Panc1 (cell line): Measurements from ENCODE around the gene SLIT3. TPM values are rescaled to one million over a fixed set of nuclear protein-coding genes. Genes with fewer than 3 reads are reported as not detected.

Experiments used
- ATAC-seq: fragments of 200-7000 bp; cut with Tn5 transposase; 2 replicates; pipeline ENCODE4 v1.9.1; 2020; ENCODE audit warnings: mild to moderate bottlenecking, moderate library complexity
- BruUV-seq: library from RNA; stranded (reverse); fragments of 400-500 nt; replicated peaks from 2 replicates; lab custom pipeline; 2021; lab: Mats Ljungman, UMichigan
- CTCF ChIA-PET: fragments of 300-600 bp; sonication (Branson Sonifier 250); formaldehyde crosslinking; loops from one replicate; lab custom pipeline; 2022; ENCODE audit warnings: antibody characterized with exemption; lab: Charles Lee
- POLR2A ChIA-PET: fragments of 300-600 bp; sonication (Branson Sonifier 250); formaldehyde crosslinking; loops from one replicate; lab custom pipeline; 2022; ENCODE audit warnings: antibody characterized with exemption; lab: Charles Lee
- DNase-seq: peaks from one replicate; pipeline ENCODE4 v3.0.0-alpha.2; 2010; ENCODE audit warnings: low read depth, low spot score
- H3K27ac ChIP-seq: 2 replicates; pipeline ENCODE4 v1.5.1; 2011; ENCODE audit warnings: mild to moderate bottlenecking, low read length, inconsistent platforms
- H3K27me3 ChIP-seq: fragments of 200-500 bp; sonication (Bioruptor generic); 2 replicates; pipeline ENCODE4 v1.6.0; 2014; ENCODE audit warnings: low read length, inconsistent platforms; ENCODE audit not compliant: control insufficient read depth, insufficient read depth
- H3K36me3 ChIP-seq: fragments of 200-500 bp; sonication (Bioruptor generic); 2 replicates; pipeline ENCODE4 v1.5.1; 2014; ENCODE audit warnings: inconsistent platforms, mild to moderate bottlenecking, low read length, moderate library complexity; ENCODE audit not compliant: control insufficient read depth, insufficient read depth
- H3K4me1 ChIP-seq: 2 replicates; pipeline ENCODE4 v1.5.1; 2011; ENCODE audit warnings: inconsistent platforms, mild to moderate bottlenecking, low read length, moderate library complexity; ENCODE audit not compliant: control insufficient read depth, insufficient read depth
- H3K4me3 ChIP-seq, 2 experiments: 2 replicates each; pipeline ENCODE4 v1.5.1; 2011 to 2012; ENCODE audit warnings: low read depth in 2 of 2, low read length in 2 of 2, mild to moderate bottlenecking in 2 of 2, inconsistent platforms in 1 of 2, moderate library complexity in 1 of 2
- H3K9me3 ChIP-seq: fragments of 200-500 bp; sonication (Bioruptor generic); 2 replicates; pipeline ENCODE4 v1.5.1; 2014; ENCODE audit warnings: low read depth, mild to moderate bottlenecking, inconsistent platforms, low read length, moderate library complexity; ENCODE audit not compliant: control insufficient read depth, insufficient read depth
- CTCF ChIP-seq: fragments of 450-650 bp; IDR thresholded peaks from 2 replicates; pipeline ENCODE4 v1.5.1; 2017; ENCODE audit warnings: mild to moderate bottlenecking
- POLR2AphosphoS5 ChIP-seq: IDR thresholded peaks from 2 replicates; pipeline ENCODE4 v1.6.1; 2012; ENCODE audit warnings: mild to moderate bottlenecking, low read depth, low read length, moderate library complexity
- REST ChIP-seq, 2 experiments: IDR thresholded peaks; 2 replicates each; pipeline ENCODE4 v1.6.1; 2011 to 2012; ENCODE audit warnings: low read depth in 2 of 2, control low read depth in 1 of 2, low read length in 1 of 2, mild to moderate bottlenecking in 1 of 2, moderate library complexity in 1 of 2; ENCODE audit not compliant: insufficient read depth in 1 of 2
- SIN3A ChIP-seq: IDR thresholded peaks from 2 replicates; pipeline ENCODE4 v1.6.1; 2012; ENCODE audit warnings: low read depth, mild to moderate bottlenecking, low read length, moderate library complexity, borderline replicate concordance; ENCODE audit not compliant: insufficient read depth
- TCF7L2 ChIP-seq: IDR thresholded peaks from 2 replicates; pipeline ENCODE4 v1.6.1; 2011; ENCODE audit warnings: mild to moderate bottlenecking, low read depth, low read length, inconsistent platforms
- in situ Hi-C: cut with HindIII; loops from 2 replicates; pipeline ENCODE4 v1.10.0; 2016; ENCODE audit warnings: low sequenced_read_pairs, low pct_unique_long_range_greater_than_20kb
- intact Hi-C: fragments of 100-400 bp; cut with micrococcal nuclease; formaldehyde crosslinking; loops from one replicate; pipeline ENCODE4 v1.10.0; 2022; ENCODE audit not compliant: unreplicated experiment
- total RNA-seq: library from RNA; stranded (reverse); gene quantifications from one replicate; pipeline ENCODE4 v1.2.1, GENCODE V29; 2021; ENCODE audit not compliant: unreplicated experiment

SLIT3 gene
- total RNA-seq, 1 experiment from 2014 or later, result 26.4 TPM

GRCh38 chr5:168674893-168675482 lies 626.0 kb downstream of the SLIT3 start:
- Histone ChIP-seq H3K36me3 (no peaks in the 10 kb centered on the region), H3K27me3 (no peaks in the 10 kb centered on the region), H3K4me3 (no peak overlapping the region), H3K9me3 (no peaks in the 10 kb centered on the region), H3K4me1 (no peaks in the 10 kb centered on the region), H3K27ac (no peak overlapping the region)
- POLR2A ChIA-PET, result interaction anchor here (0.5 kb wide), 1 partner anchor 1665 kb away, joined by 3 read pairs; no protein-coding TSS in a partner anchor
- CTCF ChIA-PET, result interaction anchor here (0.6 kb wide), 1 partner anchor 160 kb away, joined by 8 read pairs; no protein-coding TSS in a partner anchor
- no TSS peak for BruUV-seq
- in situ Hi-C loops (no loop called here), intact Hi-C loops (no loop called here)
- ATAC-seq (no peak), DNase-seq (no peak)
- no peak for TF ChIP-seq TCF7L2
- TF ChIP-seq CTCF, result no peak
- TF ChIP-seq POLR2AphosphoS5, result no peak
- TF ChIP-seq SIN3A, result no peak
- TF ChIP-seq REST (IDR thresholded peaks at IDR 0.05; ENCODE audit: insufficient read depth in 1 of 2, low read depth in 2 of 2, low read length in 1 of 2), result no peak

DNA sequence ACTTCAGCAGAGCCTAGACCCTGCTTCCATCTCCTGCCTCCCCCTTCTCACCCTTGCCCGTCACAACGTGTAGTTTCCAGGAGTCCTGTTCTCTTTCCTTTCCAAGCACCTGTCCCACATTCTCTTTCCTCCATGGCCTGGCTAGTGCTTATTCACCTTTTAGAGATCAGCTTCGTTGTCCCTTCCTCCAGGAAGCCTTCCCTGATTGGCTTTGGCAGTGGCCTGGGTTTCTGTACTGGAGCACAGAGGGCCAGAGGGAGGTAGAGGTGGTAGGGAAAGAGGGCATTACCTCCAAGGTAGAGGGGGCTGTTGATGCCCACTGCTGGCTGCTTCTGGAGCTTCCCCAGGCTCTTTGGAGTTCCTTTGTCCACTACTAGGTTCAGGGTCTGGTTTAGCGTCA lies 628.1 kb downstream of the SLIT3 start:
- Histone ChIP-seq H3K36me3 (no peaks in the 10 kb centered on the region), H3K4me1 (no peaks in the 10 kb centered on the region), H3K4me3 (no peak overlapping the region), H3K9me3 (no peaks in the 10 kb centered on the region), H3K27me3 (no peaks in the 10 kb centered on the region), H3K27ac (no peak overlapping the region)
- TF ChIP-seq SIN3A, result no peak
- intact Hi-C loops (no loop called here), in situ Hi-C loops (no loop called here)
- DNase-seq, result no peak
- BruUV-seq, result no TSS peak
- ChIA-PET POLR2A (no interaction called here), CTCF (no interaction called here)
- ATAC-seq, result no peak

DNA sequence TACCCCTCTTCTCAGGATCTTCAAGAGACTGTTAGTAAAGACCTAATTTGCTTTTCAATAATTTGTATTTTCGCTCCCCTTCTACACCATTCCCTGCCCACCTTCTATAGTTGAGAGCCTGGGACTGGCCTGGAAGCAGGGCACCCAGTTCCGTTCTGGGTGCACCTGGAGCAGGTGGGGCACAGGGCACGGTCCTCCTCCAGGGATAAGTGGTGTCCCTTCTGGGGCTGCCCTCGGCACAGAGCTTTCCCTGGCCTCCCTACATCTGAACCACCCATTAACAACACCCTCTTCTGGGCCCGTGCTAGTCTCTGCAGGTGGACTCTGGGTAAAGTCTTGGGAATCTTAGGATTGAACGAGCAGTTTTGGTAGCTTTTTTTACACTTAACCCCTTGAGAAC lies 628.9 kb downstream of the SLIT3 start:
- Histone ChIP-seq H3K27me3 (no peaks in the 10 kb centered on the region), H3K36me3 (no peaks in the 10 kb centered on the region), H3K4me1 (no peaks in the 10 kb centered on the region), H3K27ac (no peak overlapping the region), H3K9me3 (no peaks in the 10 kb centered on the region), H3K4me3 (no peak overlapping the region)
- ChIA-PET CTCF (no interaction called here), POLR2A (no interaction called here)
- in situ Hi-C loops, result no loop called here
- no peak for ATAC-seq
- no peak for TF ChIP-seq POLR2AphosphoS5
- no peak for TF ChIP-seq TCF7L2
- no peak for TF ChIP-seq SIN3A
- no peak for TF ChIP-seq REST (IDR thresholded peaks at IDR 0.05; ENCODE audit: insufficient read depth in 1 of 2, low read depth in 2 of 2, low read length in 1 of 2)
- no peak for TF ChIP-seq CTCF
- no TSS peak for BruUV-seq
- intact Hi-C loops, result no loop called here
- no peak for DNase-seq
